BJ (cell line): ENCODE data around the gene OR6S1. TPM values are rescaled to one million over a fixed set of nuclear protein-coding genes. Genes with fewer than 3 reads are reported as not detected.
"Not testable (repeated sequence)": the region's sequence is repeated elsewhere in the genome, so short reads cannot be mapped to it uniquely, and the experiment has no call there.

Experiments
- CTCF ChIA-PET: fragments of 350-600 bp; formaldehyde crosslinking; extraction: SDS; loops from one replicate; lab custom pipeline; 2021; ENCODE audit warnings: antibody characterized with exemption, inconsistent platforms; lab: Yijun Ruan, JAX
- POLR2A ChIA-PET: fragments of 300-600 bp; sonication (Branson Sonifier 250); formaldehyde crosslinking; extraction: SDS; loops from one replicate; lab custom pipeline; 2021; ENCODE audit warnings: antibody characterized with exemption; lab: Charles Lee
- DNase-seq: peaks from one replicate; pipeline ENCODE4 v3.0.0-alpha.2; 2011; ENCODE audit warnings: low read depth
- H3K27me3 ChIP-seq: 2 replicates; pipeline ENCODE4 v1.6.0; 2011; ENCODE audit warnings: low read length; ENCODE audit not compliant: control insufficient read depth, insufficient read depth
- H3K36me3 ChIP-seq: 2 replicates; pipeline ENCODE4 v1.5.1; 2011; ENCODE audit warnings: low read length; ENCODE audit not compliant: control insufficient read depth, insufficient read depth
- H3K4me3 ChIP-seq: 2 replicates; pipeline ENCODE4 v1.5.1; 2011; ENCODE audit warnings: low read depth, mild to moderate bottlenecking, control low read depth, low read length
- polyA plus RNA-seq: library from polyadenylated mRNA; depleted of rRNA; stranded (reverse); fragments of >200 nt; gene quantifications from 2 replicates; pipeline ENCODE4 v1.2.3, GENCODE V29; 2011
- TF ChIP-seq, protein P1 (sequence below): IDR thresholded peaks from 2 replicates; pipeline ENCODE4 v1.5.1; 2011; ENCODE audit warnings: low read depth, mild to moderate bottlenecking, control low read depth, inconsistent platforms, low read length, moderate library complexity; ENCODE audit not compliant: insufficient read depth

Gene OR6S1
- polyA plus RNA-seq, 1 experiment, result not detected

DNA sequence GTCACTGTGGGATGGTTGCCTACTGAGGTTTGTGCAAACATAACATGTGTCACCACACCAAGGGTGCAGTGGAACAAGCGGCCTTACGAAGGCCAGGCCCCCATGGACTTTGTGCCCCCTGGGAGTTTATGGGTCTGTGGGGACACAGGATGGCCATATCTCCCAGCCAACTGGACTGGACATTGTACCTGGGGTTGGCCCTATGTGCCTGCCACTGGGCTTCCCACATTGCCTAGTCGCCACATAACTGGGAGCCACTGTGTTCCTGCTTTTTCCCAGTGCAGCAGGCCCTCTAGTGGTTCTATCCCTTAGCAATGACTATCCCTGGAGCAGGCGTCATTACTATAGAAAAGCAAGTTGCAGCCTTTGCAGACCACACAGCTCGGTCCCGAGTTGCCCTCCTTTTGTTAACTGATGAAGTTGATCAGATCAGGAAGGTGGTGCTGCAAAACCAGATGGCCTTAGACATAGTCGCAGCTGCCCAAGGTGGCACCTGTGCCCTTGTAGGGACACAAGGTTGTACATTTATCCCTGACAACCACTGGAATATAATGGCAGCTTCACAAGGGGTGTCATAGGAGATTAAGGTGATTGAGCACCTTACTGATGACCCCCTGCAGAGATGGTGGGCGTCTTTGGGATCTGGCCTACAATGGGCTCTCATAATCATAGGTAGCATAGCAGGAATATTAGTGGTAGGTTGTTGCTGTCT, 35.1 kb downstream of the OR6S1 start:
- ChIA-PET CTCF (interaction anchor here (1.4 to 2.6 kb wide), 3 partner anchors 78 to 273 kb away, joined by 3 to 14 read pairs (median 8); partner anchors contain the start of genes CCNB1IP1 and RNASE4), POLR2A (interaction anchor here (0.5 kb wide), 2 partner anchors 196 to 213 kb away, joined by 6 to 19 read pairs; no protein-coding TSS in a partner anchor)
- H3K36me3 ChIP-seq, result no peaks in the 10 kb centered on the region
- DNase-seq, result no peak
- TF ChIP-seq, protein P1, sequence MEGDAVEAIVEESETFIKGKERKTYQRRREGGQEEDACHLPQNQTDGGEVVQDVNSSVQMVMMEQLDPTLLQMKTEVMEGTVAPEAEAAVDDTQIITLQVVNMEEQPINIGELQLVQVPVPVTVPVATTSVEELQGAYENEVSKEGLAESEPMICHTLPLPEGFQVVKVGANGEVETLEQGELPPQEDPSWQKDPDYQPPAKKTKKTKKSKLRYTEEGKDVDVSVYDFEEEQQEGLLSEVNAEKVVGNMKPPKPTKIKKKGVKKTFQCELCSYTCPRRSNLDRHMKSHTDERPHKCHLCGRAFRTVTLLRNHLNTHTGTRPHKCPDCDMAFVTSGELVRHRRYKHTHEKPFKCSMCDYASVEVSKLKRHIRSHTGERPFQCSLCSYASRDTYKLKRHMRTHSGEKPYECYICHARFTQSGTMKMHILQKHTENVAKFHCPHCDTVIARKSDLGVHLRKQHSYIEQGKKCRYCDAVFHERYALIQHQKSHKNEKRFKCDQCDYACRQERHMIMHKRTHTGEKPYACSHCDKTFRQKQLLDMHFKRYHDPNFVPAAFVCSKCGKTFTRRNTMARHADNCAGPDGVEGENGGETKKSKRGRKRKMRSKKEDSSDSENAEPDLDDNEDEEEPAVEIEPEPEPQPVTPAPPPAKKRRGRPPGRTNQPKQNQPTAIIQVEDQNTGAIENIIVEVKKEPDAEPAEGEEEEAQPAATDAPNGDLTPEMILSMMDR, result peak; percentile 53
- no peaks in the 10 kb centered on the region for H3K27me3 ChIP-seq
- no peak overlapping the region for H3K4me3 ChIP-seq

GRCh38 chr14:20603813-20604690, 37.4 kb downstream of the OR6S1 start:
- CTCF ChIA-PET, result interaction anchor here (1.0 to 1.8 kb wide), 4 partner anchors 9 to 276 kb away, joined by 3 to 5 read pairs (median 4); no protein-coding TSS in a partner anchor
- no peak for DNase-seq

DNA sequence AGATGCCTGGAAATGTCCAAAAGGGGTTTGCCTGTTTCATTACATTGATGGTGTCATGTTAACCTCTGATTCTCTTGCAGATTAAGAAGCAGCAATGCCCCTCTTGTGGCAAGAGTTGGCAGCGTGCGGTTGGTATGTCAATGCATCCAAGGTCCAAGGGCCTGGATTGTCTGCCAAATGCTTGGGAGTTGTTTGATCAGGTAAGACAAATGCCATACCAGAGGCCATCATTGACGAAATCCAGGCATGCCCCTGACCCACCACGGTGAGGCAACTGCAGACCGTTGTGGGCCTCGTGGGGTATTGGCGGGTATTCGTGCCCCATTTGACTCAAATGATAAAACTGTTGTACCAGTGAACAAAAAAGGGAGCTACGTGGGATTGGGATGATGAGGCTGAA, 38.9 kb downstream of the OR6S1 start:
- Histone ChIP-seq H3K27me3 (0 out of 2 replicates have a peak, but pooled peaks cover 1% of the 10 kb centered on the region), H3K4me3 (no peak overlapping the region), H3K36me3 (no peaks in the 10 kb centered on the region)
- TF ChIP-seq, protein P1, result no peak
- ChIA-PET POLR2A (no interaction called here), CTCF (interaction anchor here (1.5 kb wide), 1 partner anchor 275 kb away, joined by 4 read pairs; no protein-coding TSS in a partner anchor)
- no peak for DNase-seq

More at GRCh38 chr14:20603813-20604690, 37.4 kb downstream of the OR6S1 start:
- 0 out of 2 replicates have a peak, but pooled peaks cover 1% of the 10 kb centered on the region for H3K27me3 ChIP-seq
- POLR2A ChIA-PET, result no interaction called here
- H3K4me3 ChIP-seq, result no peak overlapping the region
- H3K36me3 ChIP-seq, result no peaks in the 10 kb centered on the region
- TF ChIP-seq, protein P1, result no peak

- CTCF ChIA-PET, result no interaction called here
- TF ChIP-seq, protein P1, result no peak
- Histone ChIP-seq H3K36me3 (no peaks in the 10 kb centered on the region), H3K4me3 (no peak overlapping the region), H3K27me3 (0 out of 2 replicates have a peak, but pooled peaks cover 1% of the 10 kb centered on the region)
- no peak for DNase-seq
- POLR2A ChIA-PET, result no interaction called here
These were observed 40.0 kb downstream of the OR6S1 start for GRCh38 chr14:20601522-20601921.

DNA sequence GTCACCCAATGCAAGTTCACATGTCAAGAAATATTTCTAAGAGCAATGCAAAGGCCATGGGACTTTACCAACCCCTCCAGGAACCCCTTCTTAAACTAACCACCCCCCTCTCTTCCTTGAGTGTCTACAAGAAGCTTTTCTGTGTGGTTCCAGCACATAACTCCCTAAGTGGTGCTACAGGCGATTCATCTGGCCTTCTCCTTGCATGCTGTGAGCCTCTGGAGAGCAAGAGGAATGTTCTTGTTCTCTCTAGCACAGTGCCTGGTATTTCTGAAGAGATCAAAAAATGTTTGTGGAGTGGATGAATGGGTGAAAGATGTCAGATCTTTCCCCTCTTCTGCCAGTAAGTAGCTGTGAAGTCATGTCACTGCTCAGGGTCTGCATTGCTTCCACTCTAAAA, 44.4 kb downstream of the OR6S1 start:
- POLR2A ChIA-PET, result no interaction called here
- TF ChIP-seq, protein P1, result no peak
- CTCF ChIA-PET, result interaction anchor here (0.9 to 4.6 kb wide), 2 partner anchors 12 to 269 kb away, joined by 3 to 17 read pairs; no protein-coding TSS in a partner anchor

GRCh38 chr14:20595726-20596125, 45.8 kb downstream of the OR6S1 start:
- H3K27me3 ChIP-seq, H3K4me3 ChIP-seq, H3K36me3 ChIP-seq, POLR2A ChIA-PET, DNase-seq: not testable (repeated sequence)
- CTCF ChIA-PET, result interaction anchor here (0.7 kb wide), 1 partner anchor 10 kb away, joined by 3 read pairs; no protein-coding TSS in a partner anchor

More for the DNA sequence above, 44.4 kb downstream of the OR6S1 start:
- H3K4me3 ChIP-seq, result no peak overlapping the region
- H3K36me3 ChIP-seq, result no peaks in the 10 kb centered on the region
- H3K27me3 ChIP-seq, result 0 out of 2 replicates have a peak, but pooled peaks cover 1% of the 10 kb centered on the region
- no peak for DNase-seq
